HepG2 (cell line): Measurements from ENCODE around the gene GRK4. TPM values are rescaled to one million over a fixed set of nuclear protein-coding genes. Genes with fewer than 3 reads are reported as not detected.

ENCODE experiments used
- ATAC-seq: fragments of 200-7000 bp; cut with Tn5 transposase; 3 replicates; pipeline ENCODE4 v1.9.1; 2020; ENCODE audit warnings: mild to moderate bottlenecking, moderate library complexity
- BruUV-seq: library from RNA; stranded (reverse); fragments of 400-500 nt; replicated peaks from 2 replicates; lab custom pipeline; 2021; lab: Mats Ljungman, UMichigan
- CTCF ChIA-PET: fragments of 300-600 bp; formaldehyde crosslinking; extraction: SDS; loops from one replicate; lab custom pipeline; 2021; ENCODE audit warnings: low total read pairs, inconsistent platforms, low intra/inter-chr PET ratio; lab: Yijun Ruan, JAX
- POLR2A ChIA-PET: fragments of 350-600 bp; sonication (Branson Sonifier 250); formaldehyde crosslinking; loops from one replicate; lab custom pipeline; 2020; ENCODE audit warnings: antibody characterized with exemption, inconsistent platforms; lab: Yijun Ruan, JAX
- DNase-seq: peaks from one replicate; pipeline ENCODE4 v3.0.0-alpha.2; 2015; ENCODE audit warnings: low spot score
- FAIRE-seq: peaks from 3 replicates; lab custom pipeline; 2011; peaks lifted over from hg19 to GRCh38; lab: Jason Lieb, UNC
- H2AFZ ChIP-seq: one replicate; pipeline ENCODE4 v1.6.1; 2011; ENCODE audit warnings: low read length, inconsistent platforms
- H3K27ac ChIP-seq: fragments of 300-600 bp; 3 replicates; pipeline ENCODE4 v1.8.0; 2011; ENCODE audit warnings: mixed run types, mild to moderate bottlenecking, mixed read lengths, low read length, inconsistent platforms; ENCODE audit not compliant: insufficient read depth; ENCODE audit errors: extremely low read length
- H3K27me3 ChIP-seq, 2 experiments: fragments of 200-600 bp in 1 of 2; 2 replicates in 1 of 2; 3 replicates in 1 of 2; pipeline versions ENCODE4 v1.6.0 to v1.8.0; 2011; ENCODE audit warnings: low read length in 2 of 2, mild to moderate bottlenecking in 2 of 2, moderate library complexity in 2 of 2, inconsistent platforms in 1 of 2; ENCODE audit not compliant: insufficient read depth in 2 of 2, control insufficient read depth in 1 of 2
- H3K36me3 ChIP-seq, 2 experiments: fragments of 200-600 bp in 1 of 2; replicated peaks in 1 of 2; 2 replicates in 1 of 2; 3 replicates in 1 of 2; pipeline versions ENCODE4 v1.5.1 to v1.8.0; 2011; ENCODE audit warnings: low read length in 2 of 2, inconsistent platforms in 1 of 2; ENCODE audit not compliant: insufficient read depth in 2 of 2, control insufficient read depth in 1 of 2
- H3K4me1 ChIP-seq: 2 replicates; pipeline ENCODE4 v1.5.1; 2012; ENCODE audit warnings: low read length, inconsistent platforms; ENCODE audit not compliant: insufficient read depth
- H3K4me2 ChIP-seq: 2 replicates; pipeline ENCODE4 v1.6.0; 2011; ENCODE audit warnings: low read depth, low read length, inconsistent platforms
- H3K4me3 ChIP-seq, 3 experiments: fragments of 200-600 bp in 1 of 3; sonication (generic), shearing (Covaris generic) in 1 of 3; replicated peaks in 1 of 3; 2 replicates each; pipeline ENCODE4 v1.5.1; 2011 to 2016; ENCODE audit warnings: low read length in 3 of 3, inconsistent platforms in 2 of 3, low read depth in 2 of 3, mild to moderate bottlenecking in 2 of 3, control low read depth in 1 of 3, mixed read lengths in 1 of 3; ENCODE audit not compliant: insufficient read depth in 1 of 3
- H3K79me2 ChIP-seq: one replicate; pipeline ENCODE4 v1.6.1; 2011; ENCODE audit warnings: low read length, inconsistent platforms; ENCODE audit not compliant: insufficient read depth
- H3K9ac ChIP-seq: 2 replicates; pipeline ENCODE4 v1.6.0; 2011; ENCODE audit warnings: mild to moderate bottlenecking, low read depth, low read length, inconsistent platforms; ENCODE audit not compliant: insufficient read depth
- H3K9me3 ChIP-seq: 2 replicates; pipeline ENCODE4 v1.5.1; 2012; ENCODE audit warnings: mild to moderate bottlenecking, low read length
- H4K20me1 ChIP-seq: 2 replicates; pipeline ENCODE4 v1.6.0; 2011; ENCODE audit warnings: inconsistent platforms, mild to moderate bottlenecking, low read length, moderate library complexity; ENCODE audit not compliant: insufficient read depth
- FOXM1 ChIP-seq: sonication (generic); formaldehyde crosslinking; IDR thresholded peaks from 2 replicates; pipeline ENCODE4 v1.5.0; 2020; ENCODE audit warnings: missing genetic modification reagents
- KMT2B ChIP-seq: IDR thresholded peaks from 2 replicates; pipeline ENCODE4 v1.6.1; 2016; ENCODE audit warnings: missing genetic modification reagents, missing compliant biosample characterization
- SAP130 ChIP-seq: IDR thresholded peaks from 2 replicates; pipeline ENCODE4 v1.6.1; 2016; ENCODE audit warnings: low read depth
- SIN3A ChIP-seq: IDR thresholded peaks from 2 replicates; pipeline ENCODE4 v1.6.1; 2011; ENCODE audit warnings: low read depth, mild to moderate bottlenecking, control low read depth, low read length, borderline replicate concordance
- SKI ChIP-seq: fragments of 450-650 bp; IDR thresholded peaks from one replicate; pipeline ENCODE4 v1.6.1; 2018; ENCODE audit warnings: mild to moderate bottlenecking; ENCODE audit not compliant: partially characterized antibody
- SRSF9 ChIP-seq: fragments of 200-400 bp; formaldehyde crosslinking; IDR thresholded peaks from 2 replicates; pipeline ENCODE4 v1.6.1; 2018; ENCODE audit warnings: borderline replicate concordance, mild to moderate bottlenecking, low read depth, low read length; ENCODE audit not compliant: insufficient read depth, poor library complexity, severe bottlenecking
- ZBTB8A ChIP-seq: sonication (generic); formaldehyde crosslinking; IDR thresholded peaks from 2 replicates; pipeline ENCODE4 v1.4.0; 2020; ENCODE audit warnings: mild to moderate bottlenecking, low read depth, missing genetic modification reagents, borderline replicate concordance
- ZNF205 ChIP-seq: IDR thresholded peaks from 2 replicates; pipeline ENCODE4 v1.6.1; 2018; ENCODE audit warnings: missing biosample characterization, missing genetic modification reagents
- ZNF430 ChIP-seq: sonication (generic); formaldehyde crosslinking; IDR thresholded peaks from 2 replicates; pipeline ENCODE4 v1.9.0; 2021; ENCODE audit warnings: mild to moderate bottlenecking, missing genetic modification reagents
- WGBS: methylation state at CpG from one replicate; pipeline ENCODE4 v1.1.6; 2017; ENCODE audit warnings: low lambda C conversion rate; 5-methylcytosine and 5-hydroxymethylcytosine counted together
- in situ Hi-C: cut with HindIII; loops from 2 replicates; pipeline ENCODE4 v1.10.0; 2017; ENCODE audit warnings: low pct_unique_long_range_greater_than_20kb; ENCODE audit not compliant: extremely low pct_ligation_motif_present
- intact Hi-C: fragments of 100-400 bp; cut with micrococcal nuclease; formaldehyde crosslinking; loops from one replicate; pipeline ENCODE4 v1.10.0; 2022; ENCODE audit not compliant: unreplicated experiment
- polyA plus RNA-seq, 8 experiments: library from polyadenylated mRNA; depleted of rRNA in 3 of 8; stranded (reverse) in 7 of 8; unstranded in 1 of 8; fragments of >200 nt; fragmentation: Illumina TruSeq in 4 of 8; extraction: Trizol in 4 of 8; gene quantifications; 2 replicates each; pipeline versions ENCODE4 v1.2.1 to v1.2.3, GENCODE V29; 2011 to 2016; ENCODE audit warnings: low read depth in 4 of 8, missing spikeins in 1 of 8, mixed read lengths in 1 of 8; ENCODE audit not compliant: insufficient read depth in 1 of 8
- total RNA-seq, 5 experiments: library from RNA; depleted of rRNA; stranded (reverse); fragments of >200 nt; fragmentation: Illumina TruSeq; extraction: Trizol; gene quantifications; 2 replicates each; pipeline ENCODE4 v1.2.3, GENCODE V29; 2016; ENCODE audit warnings: low read depth in 1 of 5
- TF ChIP-seq, protein P1 (sequence below): sonication (generic); formaldehyde crosslinking; IDR thresholded peaks from 2 replicates; pipeline ENCODE4 v1.5.0; 2020; ENCODE audit warnings: mild to moderate bottlenecking, low read depth, missing genetic modification reagents, borderline replicate concordance
- TF ChIP-seq, protein P2 (sequence below): sonication (generic); formaldehyde crosslinking; IDR thresholded peaks from 2 replicates; pipeline ENCODE4 v1.4.0; 2020; ENCODE audit warnings: mild to moderate bottlenecking, missing genetic modification reagents

The GRK4 gene
- total and polyA plus RNA-seq, 2 of the 13 experiments (the other 11 are each of a cell fraction or from before 2014, with no cell fraction given), result 1.8 to 2.0 TPM

DNA sequence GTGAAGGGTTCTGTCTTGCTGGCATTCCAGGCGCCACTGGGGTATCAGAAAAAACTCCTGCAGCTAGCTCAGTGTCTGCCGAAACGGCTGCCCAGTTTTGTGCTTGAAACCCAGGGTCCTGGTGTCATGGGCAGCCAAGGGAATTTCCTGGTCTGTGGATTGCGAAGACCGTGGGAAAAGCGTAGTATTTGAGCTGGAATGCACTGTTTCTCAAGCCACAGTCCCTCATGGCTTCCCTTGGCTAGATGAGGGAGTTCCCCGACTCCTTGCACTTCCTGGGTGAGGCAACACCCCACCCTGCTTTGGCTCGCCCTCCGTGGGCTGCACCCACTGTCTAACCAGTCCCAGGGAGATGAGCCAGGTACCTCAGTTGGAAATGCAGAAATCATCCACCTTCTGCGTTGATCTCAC is 40.2 kb upstream of the GRK4 start:
- Histone ChIP-seq H3K4me3 (no peak overlapping the region), H2AFZ (no peak overlapping the region), H3K36me3 (peaks cover 18 to 47% of the 10 kb centered on the region in 2 experiments), H3K27ac (no peak overlapping the region), H3K27me3 (no peaks in the 10 kb centered on the region), H3K9me3 (no peaks in the 10 kb centered on the region), H3K9ac (no peak overlapping the region), H3K79me2 (peaks cover 2% of the 10 kb centered on the region), H3K4me1 (no peaks in the 10 kb centered on the region; the same call in 1 of the 2 replicates), H3K4me2 (no peak overlapping the region), H4K20me1 (no peaks in the 10 kb centered on the region)
- ChIA-PET CTCF (no interaction called here), POLR2A (no interaction called here)
- in situ Hi-C loops (no loop called here), intact Hi-C loops (no loop called here)
- no peak for TF ChIP-seq SAP130 (CRISPR knock-in tag)
- 100% methylated on average over 9 of the region's 10 CpGs for WGBS
- no peak for FAIRE-seq
- no TSS peak for BruUV-seq
- no peak for DNase-seq
- no peak for ATAC-seq

DNA sequence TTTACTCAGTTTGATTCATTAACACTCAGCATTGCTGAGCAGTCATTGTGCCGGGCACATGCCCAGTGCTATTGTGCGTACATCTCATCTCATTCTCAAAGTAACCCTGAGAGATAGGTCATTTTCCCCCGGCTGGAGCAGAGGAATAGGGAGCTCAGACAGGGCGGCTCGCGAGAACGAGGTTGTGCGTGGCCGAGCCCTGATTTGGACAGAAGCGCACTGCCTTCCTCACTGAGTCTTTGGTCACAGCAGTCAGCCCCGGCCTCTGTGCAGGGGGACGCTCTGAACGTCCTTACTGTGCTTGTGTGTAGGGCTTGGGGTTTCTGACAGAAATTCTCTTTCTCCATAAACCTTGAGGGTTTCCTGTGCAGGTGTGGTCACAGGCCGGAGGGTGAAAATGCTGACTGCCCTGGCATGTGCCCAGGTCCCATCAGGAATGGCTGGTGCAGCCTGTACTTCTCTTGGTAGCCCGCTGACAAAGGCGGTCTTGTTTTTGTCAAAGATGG is 39.6 kb upstream of the GRK4 start:
- Histone ChIP-seq H3K4me1 (no peaks in the 10 kb centered on the region; the same call in 1 of the 2 replicates), H3K9ac (no peak overlapping the region), H3K27ac (no peak overlapping the region), H2AFZ (no peak overlapping the region), H3K4me3 (no peak overlapping the region), H3K9me3 (no peaks in the 10 kb centered on the region), H3K36me3 (peaks cover 24 to 52% of the 10 kb centered on the region in 2 experiments), H3K27me3 (no peaks in the 10 kb centered on the region), H3K79me2 (peaks cover 2% of the 10 kb centered on the region), H4K20me1 (no peaks in the 10 kb centered on the region), H3K4me2 (no peak overlapping the region)
- ChIA-PET POLR2A (no interaction called here), CTCF (no interaction called here)
- BruUV-seq, result no TSS peak
- in situ Hi-C loops (no loop called here), intact Hi-C loops (no loop called here)
- FAIRE-seq (no peak), DNase-seq (no peak), ATAC-seq (no peak)
- 95% methylated on average over 12 of the region's 16 CpGs for WGBS
- TF ChIP-seq SKI (no peak), SIN3A (no peak), ZNF205 (CRISPR knock-in tag) (no peak), KMT2B (CRISPR knock-in tag) (no peak), FOXM1 (CRISPR knock-in tag) (no peak), ZBTB8A (no peak), ZNF430 (CRISPR knock-in tag) (no peak), SRSF9 (no peak)
- TF ChIP-seq, protein P1, sequence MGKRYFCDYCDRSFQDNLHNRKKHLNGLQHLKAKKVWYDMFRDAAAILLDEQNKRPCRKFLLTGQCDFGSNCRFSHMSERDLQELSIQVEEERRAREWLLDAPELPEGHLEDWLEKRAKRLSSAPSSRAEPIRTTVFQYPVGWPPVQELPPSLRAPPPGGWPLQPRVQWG, result no peak
- TF ChIP-seq, protein P2, sequence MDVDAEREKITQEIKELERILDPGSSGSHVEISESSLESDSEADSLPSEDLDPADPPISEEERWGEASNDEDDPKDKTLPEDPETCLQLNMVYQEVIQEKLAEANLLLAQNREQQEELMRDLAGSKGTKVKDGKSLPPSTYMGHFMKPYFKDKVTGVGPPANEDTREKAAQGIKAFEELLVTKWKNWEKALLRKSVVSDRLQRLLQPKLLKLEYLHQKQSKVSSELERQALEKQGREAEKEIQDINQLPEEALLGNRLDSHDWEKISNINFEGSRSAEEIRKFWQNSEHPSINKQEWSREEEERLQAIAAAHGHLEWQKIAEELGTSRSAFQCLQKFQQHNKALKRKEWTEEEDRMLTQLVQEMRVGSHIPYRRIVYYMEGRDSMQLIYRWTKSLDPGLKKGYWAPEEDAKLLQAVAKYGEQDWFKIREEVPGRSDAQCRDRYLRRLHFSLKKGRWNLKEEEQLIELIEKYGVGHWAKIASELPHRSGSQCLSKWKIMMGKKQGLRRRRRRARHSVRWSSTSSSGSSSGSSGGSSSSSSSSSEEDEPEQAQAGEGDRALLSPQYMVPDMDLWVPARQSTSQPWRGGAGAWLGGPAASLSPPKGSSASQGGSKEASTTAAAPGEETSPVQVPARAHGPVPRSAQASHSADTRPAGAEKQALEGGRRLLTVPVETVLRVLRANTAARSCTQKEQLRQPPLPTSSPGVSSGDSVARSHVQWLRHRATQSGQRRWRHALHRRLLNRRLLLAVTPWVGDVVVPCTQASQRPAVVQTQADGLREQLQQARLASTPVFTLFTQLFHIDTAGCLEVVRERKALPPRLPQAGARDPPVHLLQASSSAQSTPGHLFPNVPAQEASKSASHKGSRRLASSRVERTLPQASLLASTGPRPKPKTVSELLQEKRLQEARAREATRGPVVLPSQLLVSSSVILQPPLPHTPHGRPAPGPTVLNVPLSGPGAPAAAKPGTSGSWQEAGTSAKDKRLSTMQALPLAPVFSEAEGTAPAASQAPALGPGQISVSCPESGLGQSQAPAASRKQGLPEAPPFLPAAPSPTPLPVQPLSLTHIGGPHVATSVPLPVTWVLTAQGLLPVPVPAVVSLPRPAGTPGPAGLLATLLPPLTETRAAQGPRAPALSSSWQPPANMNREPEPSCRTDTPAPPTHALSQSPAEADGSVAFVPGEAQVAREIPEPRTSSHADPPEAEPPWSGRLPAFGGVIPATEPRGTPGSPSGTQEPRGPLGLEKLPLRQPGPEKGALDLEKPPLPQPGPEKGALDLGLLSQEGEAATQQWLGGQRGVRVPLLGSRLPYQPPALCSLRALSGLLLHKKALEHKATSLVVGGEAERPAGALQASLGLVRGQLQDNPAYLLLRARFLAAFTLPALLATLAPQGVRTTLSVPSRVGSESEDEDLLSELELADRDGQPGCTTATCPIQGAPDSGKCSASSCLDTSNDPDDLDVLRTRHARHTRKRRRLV (CRISPR knock-in tag), result no peak
